A673 (cell line): Measurements from ENCODE around the gene PLPP7.

Experiments
- EZH2 ChIP-seq: fragments of 200-600 bp; sonication (generic); IDR thresholded peaks from 2 replicates; pipeline ENCODE4 v1.6.1; 2017; ENCODE audit warnings: borderline replicate concordance, low read depth, mild to moderate bottlenecking, mixed read lengths, antibody characterized with exemption, low read length; ENCODE audit not compliant: poor library complexity, severe bottlenecking
- TF ChIP-seq, protein P1 (sequence below): fragments of 300-800, 200-600 bp; sonication (generic); conservative IDR thresholded peaks from 2 replicates; pipeline ENCODE4 v1.5.1; 2017; ENCODE audit warnings: low read depth, mild to moderate bottlenecking, antibody characterized with exemption, low read length, moderate library complexity, mixed read lengths

DNA sequence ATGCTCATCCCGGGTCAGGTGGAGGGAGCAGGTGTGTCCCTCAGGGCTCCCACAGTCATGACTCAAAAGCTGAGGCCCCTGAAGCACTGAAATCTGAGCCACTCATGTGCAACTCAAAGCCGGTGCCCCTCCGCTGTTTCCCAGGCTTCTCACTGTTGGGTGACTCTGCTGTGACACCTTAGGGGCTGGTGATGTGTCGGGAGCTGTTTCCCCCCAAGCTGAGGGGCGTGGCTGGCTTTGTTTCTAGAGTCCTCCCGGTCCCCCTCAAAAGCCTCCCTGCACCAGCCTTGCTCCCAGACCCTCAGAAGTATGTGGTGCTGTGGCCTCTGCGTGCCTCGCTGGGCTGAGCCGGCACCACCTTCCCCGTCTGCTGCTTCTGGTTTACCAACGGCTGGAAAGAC, 39.7 kb downstream of the PLPP7 start:
- TF ChIP-seq, protein P1, sequence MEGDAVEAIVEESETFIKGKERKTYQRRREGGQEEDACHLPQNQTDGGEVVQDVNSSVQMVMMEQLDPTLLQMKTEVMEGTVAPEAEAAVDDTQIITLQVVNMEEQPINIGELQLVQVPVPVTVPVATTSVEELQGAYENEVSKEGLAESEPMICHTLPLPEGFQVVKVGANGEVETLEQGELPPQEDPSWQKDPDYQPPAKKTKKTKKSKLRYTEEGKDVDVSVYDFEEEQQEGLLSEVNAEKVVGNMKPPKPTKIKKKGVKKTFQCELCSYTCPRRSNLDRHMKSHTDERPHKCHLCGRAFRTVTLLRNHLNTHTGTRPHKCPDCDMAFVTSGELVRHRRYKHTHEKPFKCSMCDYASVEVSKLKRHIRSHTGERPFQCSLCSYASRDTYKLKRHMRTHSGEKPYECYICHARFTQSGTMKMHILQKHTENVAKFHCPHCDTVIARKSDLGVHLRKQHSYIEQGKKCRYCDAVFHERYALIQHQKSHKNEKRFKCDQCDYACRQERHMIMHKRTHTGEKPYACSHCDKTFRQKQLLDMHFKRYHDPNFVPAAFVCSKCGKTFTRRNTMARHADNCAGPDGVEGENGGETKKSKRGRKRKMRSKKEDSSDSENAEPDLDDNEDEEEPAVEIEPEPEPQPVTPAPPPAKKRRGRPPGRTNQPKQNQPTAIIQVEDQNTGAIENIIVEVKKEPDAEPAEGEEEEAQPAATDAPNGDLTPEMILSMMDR: no peak
- TF ChIP-seq EZH2: no peak
